Middle frontal gyrus (tissue), 1 donor: Measurements from ENCODE around the gene EVC.

Source experiments
- DNase-seq: peaks from one replicate; pipeline ENCODE4 v3.0.0-alpha.2; 2015; ENCODE audit warnings: low spot score; ENCODE audit errors: extremely low spot score

EVC gene

DNA sequence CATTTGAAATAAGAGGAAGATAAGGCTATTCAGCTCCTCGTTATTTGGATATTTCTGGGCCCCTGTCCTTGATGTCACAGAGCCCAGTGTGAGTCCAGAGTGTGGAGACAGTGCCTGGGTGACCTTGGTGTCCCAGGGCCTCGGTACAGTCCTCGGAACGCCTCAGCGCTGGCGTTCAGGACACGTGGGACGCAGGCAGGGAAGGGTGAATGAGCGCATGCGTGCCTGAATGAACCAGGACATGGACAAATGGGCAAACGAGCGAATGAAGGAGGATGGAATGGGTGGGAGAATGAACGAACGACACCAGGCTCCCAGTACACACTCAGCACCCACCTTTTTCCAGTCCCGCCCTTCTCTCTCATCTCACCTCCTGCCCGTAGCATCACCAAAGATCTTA lies 44.2 kb downstream of the EVC start:
- no peak for DNase-seq

GRCh38 chr4:5755679-5756078 lies 44.7 kb downstream of the EVC start:
- DNase-seq, result no peak

DNA sequence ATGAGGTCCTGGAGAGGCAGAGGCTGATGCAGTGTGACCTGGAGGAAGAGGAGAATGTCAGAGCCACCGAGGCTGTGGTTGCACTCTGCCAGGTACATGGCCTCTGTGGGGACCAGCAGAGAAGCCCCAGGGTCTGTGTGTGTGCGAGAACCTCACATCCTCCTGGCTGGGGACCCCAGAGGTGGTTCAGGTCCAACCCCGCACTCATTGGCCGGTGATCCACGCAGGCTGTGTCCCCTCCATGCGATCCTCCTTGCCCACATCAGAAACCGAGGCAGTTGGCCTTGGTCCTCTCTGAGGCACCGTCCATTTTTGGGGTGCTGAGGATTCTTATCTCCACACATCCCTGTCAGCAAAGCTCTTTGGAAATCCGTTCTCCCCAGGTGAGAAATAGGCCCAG lies 45.3 kb downstream of the EVC start:
- no peak for DNase-seq

DNA sequence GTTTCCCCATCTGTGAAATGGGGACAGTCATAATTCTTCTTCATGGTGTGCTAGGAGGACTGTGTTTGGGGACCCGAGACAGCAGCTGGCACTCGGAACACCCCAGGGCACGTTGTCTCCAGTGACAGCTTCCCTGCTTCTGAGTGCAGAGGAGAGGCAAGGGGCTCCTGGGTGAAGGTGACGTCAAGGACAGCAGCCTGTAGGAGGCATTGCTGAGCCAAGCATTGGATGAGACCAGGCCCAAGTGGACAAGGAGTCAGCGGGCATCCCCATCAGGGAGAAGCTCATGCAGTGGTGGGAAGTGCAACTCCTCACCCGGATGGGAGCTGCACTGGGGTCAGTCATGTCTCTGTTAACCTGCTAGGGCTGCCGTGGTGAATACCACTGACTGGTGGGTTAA lies 46.1 kb downstream of the EVC start:
- no peak for DNase-seq

- DNase-seq, result no peak
These were observed 46.5 kb downstream of the EVC start for GRCh38 chr4:5757536-5757935.

DNA sequence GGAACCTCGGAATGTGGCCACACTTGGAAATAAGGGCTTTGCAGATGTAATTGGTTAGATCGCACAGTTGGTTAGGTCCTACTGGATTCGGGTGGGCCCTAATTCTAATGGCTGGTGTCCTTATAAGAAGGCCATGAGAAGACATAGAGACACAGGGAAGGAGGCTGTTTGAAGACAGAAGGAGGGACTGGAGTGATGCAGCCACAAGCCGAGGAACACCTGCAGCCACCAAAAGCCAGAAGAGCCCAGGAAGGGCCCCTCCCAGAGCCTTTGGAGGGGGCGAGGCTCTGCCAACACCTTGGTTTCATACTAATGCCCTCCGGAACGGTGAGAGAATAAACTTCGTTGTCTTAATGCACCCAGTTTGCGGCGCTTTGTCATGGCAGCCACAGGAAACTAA lies 47.0 kb downstream of the EVC start:
- DNase-seq, result no peak

- DNase-seq, result no peak
These were observed 47.7 kb downstream of the EVC start for GRCh38 chr4:5758741-5759140.

GRCh38 chr4:5759236-5760075 lies 48.5 kb downstream of the EVC start:
- no peak for DNase-seq

GRCh38 chr4:5760246-5760645 lies 49.2 kb downstream of the EVC start:
- DNase-seq, result no peak

DNA sequence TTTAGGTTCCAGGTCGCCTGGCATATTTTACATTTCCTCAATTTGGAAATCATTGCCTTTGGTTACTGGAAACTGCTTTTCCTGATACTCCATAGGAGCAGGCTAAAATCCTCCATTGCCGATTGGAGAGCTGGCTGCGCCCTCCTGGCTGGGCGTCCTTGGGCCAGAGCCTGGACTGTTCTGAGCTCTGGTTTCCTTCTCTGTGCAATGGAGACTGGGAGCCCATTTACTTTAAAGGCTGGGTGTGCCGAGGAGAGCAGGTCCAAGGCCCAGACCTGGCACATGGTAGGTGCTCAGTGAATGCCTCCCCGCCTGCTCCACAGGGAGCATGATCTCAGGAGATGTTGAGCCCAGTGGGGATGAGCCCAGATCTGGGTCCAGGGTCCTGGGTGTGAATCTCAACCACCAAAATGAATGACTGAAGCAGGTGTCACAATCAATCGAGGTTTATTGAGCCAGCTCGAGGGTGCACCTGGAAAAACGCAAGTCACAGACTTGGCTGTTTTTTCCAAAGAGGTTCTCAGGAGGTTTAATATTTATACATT lies 50.0 kb downstream of the EVC start:
- no peak for DNase-seq

GRCh38 chr4:5770051-5770450 lies 59.0 kb downstream of the EVC start:
- no peak for DNase-seq

DNA sequence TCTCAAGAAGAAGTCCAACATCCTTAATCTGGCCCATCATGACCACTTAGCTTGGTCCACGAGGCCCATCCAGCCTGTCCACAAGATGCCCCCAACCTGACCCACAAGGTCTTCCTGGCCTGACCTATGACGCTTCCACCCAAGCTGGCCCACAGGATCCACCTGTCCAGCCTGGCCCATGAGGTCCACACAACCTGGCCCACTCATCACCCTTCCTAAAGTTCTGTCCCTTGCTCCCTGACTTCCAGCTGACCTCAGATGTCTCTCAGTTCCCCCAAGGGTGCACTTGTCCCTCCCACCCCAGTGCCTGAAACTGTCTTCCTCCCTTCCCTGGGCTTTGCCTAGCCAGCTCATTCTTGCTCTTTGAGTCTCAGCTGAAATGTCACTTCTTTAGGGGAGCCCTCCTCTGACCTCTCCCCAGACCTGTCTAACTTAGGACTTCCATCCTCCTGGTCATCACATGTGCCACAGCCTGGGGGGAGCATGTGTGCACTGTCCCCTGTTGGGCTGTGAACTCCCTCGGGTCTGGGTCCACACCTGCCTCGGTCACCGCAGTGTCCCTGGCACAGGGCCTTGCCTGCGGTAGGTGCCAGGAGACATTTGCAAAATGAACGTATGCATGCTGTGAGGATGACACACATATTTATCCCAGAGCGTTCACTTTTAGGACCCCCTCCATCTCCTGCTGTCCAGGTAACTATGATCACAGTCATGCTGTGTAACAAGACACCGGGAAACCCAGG lies 61.7 kb downstream of the EVC start:
- DNase-seq, result no peak

- DNase-seq, result no peak
These were observed 62.2 kb downstream of the EVC start for GRCh38 chr4:5773271-5773555.

DNA sequence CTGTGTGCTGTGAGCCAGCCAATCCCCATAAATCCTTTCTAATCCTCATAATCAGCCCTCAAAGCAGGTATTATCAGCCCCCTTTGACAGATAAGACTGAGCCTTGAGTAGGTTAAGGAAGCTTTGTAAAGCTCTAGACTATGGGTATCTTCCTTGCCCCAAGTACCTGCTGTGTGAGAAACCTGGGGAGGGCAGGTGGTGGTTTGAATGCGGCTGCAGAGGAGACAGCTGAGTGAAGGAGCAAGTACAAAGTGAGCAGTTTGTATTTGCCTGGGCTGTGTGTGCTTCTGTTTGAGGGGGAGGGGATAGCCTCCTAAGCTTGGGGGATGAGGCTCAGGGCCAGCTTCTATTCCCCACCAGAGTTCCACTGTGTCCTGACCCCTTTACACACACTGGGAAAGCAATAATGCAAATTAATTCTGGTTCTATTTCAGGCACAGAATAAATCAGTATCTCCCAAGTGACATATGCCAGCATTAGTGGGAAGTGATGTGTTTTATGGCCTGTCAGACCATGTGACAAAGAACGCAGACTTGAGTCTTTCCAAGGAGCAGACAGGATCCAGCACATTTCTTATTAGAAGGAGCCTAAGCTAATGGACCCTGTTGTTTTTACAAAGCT lies 63.5 kb downstream of the EVC start:
- DNase-seq, result no peak

GRCh38 chr4:5776510-5776909 lies 65.5 kb downstream of the EVC start:
- no peak for DNase-seq

- DNase-seq, result no peak
These were observed 70.0 kb downstream of the EVC start for GRCh38 chr4:5780831-5781480.

GRCh38 chr4:5781691-5782090 lies 70.7 kb downstream of the EVC start:
- DNase-seq, result no peak

GRCh38 chr4:5782829-5783476 lies 72.0 kb downstream of the EVC start:
- DNase-seq, result no peak

GRCh38 chr4:5783486-5783885 lies 72.5 kb downstream of the EVC start:
- no peak for DNase-seq

DNA sequence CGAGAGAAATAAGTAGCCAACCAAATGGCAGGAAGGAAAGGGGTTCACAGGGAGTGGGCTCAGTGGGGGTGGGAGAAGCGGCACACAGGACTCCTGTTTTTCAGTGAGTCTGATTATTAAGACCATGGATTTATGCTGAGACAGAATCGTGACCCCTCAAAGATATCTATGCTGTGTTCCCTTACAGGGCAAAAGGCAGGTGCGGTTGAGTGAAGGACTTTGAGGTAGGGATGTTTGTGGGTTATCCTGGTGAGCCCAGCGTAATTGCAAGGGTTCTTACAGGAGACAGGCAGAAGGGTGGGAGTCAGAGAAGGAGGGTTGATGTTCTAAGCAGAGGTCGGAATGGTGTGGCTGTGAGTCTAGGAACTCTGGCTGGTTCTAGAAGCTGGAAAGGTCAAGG lies 73.0 kb downstream of the EVC start:
- DNase-seq, result no peak

DNA sequence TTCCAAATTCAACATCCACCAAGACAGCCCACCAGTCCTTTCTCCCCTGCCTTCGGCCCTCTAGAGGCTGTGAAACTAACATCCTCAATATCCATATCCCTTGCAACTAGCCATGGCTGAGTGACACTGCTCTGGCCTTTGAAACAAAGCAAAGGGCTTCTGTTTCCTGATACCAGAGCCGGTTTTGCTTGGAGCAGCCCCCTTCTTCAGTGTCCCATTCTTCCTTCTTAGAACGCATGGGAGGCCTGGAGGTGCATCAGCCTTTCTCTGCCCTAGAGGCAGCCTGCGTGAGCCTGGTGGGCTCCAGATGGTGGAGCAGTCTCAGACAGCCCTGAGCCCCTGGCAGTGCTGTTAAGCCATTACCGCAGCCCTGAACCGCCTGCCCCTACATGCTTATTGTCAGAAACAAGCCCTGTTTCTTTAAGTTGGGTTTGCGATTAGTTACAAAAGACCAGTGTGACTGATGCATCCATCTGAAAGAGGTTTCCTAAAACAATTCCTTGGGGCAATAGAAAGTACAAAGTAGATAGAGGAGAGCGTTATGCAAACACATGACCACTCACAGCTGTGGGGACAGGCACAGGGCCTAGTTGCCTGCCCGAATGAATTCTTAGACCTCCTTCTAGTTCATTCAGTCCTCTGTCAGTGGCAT lies 74.1 kb downstream of the EVC start:
- DNase-seq, result no peak
